Ammon's horn (tissue), 1 donor: ENCODE measurements around the gene CASKIN2.
"Not testable (repeated sequence)": the region's sequence is repeated elsewhere in the genome, so short reads cannot be mapped to it uniquely, and the experiment has no call there.

ENCODE experiments used
- DNase-seq: peaks from one replicate; pipeline ENCODE4 v3.0.0-alpha.2; 2016; ENCODE audit warnings: low spot score

The CASKIN2 gene

GRCh38 chr17:75521290-75521689 lies 6.0 kb upstream of the CASKIN2 start:
- DNase-seq, result no peak

GRCh38 chr17:75520413-75520812 lies 5.1 kb upstream of the CASKIN2 start:
- DNase-seq, result not testable (repeated sequence)

- DNase-seq, result no peak
Observed at GRCh38 chr17:75518983-75519537, 3.7 kb upstream of the CASKIN2 start.

GRCh38 chr17:75518201-75518600 lies 2.9 kb upstream of the CASKIN2 start:
- DNase-seq, result no peak

GRCh38 chr17:75517297-75517865 lies 2.0 kb upstream of the CASKIN2 start:
- DNase-seq, result no peak

GRCh38 chr17:75516619-75517296 lies 1.4 kb upstream of the CASKIN2 start:
- DNase-seq, result no peak

- DNase-seq, result peak; percentile 96
Observed at GRCh38 chr17:75516255-75516618, 900 bp upstream of the CASKIN2 start, which contains the start of gene TSEN54. Gene TSEN54, plus strand, starts transcription at chr17:75516528. Its CDS starts 33 bp downstream, at chr17:75516561.

GRCh38 chr17:75514919-75515495 lies 330 bp downstream of the CASKIN2 start:
- DNase-seq, result no peak

- DNase-seq, result no peak
Observed at GRCh38 chr17:75514299-75514918, 928 bp downstream of the CASKIN2 start.

- DNase-seq, result no peak
Observed at GRCh38 chr17:75513641-75514000, 1.7 kb downstream of the CASKIN2 start.

GRCh38 chr17:75512926-75513640 lies 2.3 kb downstream of the CASKIN2 start:
- DNase-seq, result no peak

- no peak for DNase-seq
Observed at GRCh38 chr17:75511610-75512575, 3.4 kb downstream of the CASKIN2 start.

GRCh38 chr17:75511270-75511609 lies 4.1 kb downstream of the CASKIN2 start:
- DNase-seq, result no peak

GRCh38 chr17:75509528-75510258 lies 5.6 kb downstream of the CASKIN2 start:
- no peak for DNase-seq

GRCh38 chr17:75508931-75509361 lies 6.4 kb downstream of the CASKIN2 start:
- DNase-seq, result no peak

GRCh38 chr17:75507733-75508719 lies 7.3 kb downstream of the CASKIN2 start:
- DNase-seq, result peak; percentile 94

GRCh38 chr17:75506888-75507287 lies 8.4 kb downstream of the CASKIN2 start:
- DNase-seq, result no peak

GRCh38 chr17:75506134-75506533 lies 9.2 kb downstream of the CASKIN2 start:
- DNase-seq, result no peak

- no peak for DNase-seq
Observed at GRCh38 chr17:75505640-75506039, 9.7 kb downstream of the CASKIN2 start.
